Transverse colon (tissue), 4 donors: ENCODE data around the gene FCHSD2.

Experiments
- EP300 ChIP-seq: sonication (generic); formaldehyde crosslinking; IDR thresholded peaks from one replicate; pipeline ENCODE4 v1.6.1; 2017; ENCODE audit warnings: antibody characterized with exemption, low read depth
- POLR2AphosphoS5 ChIP-seq, 3 donors: sonication (generic); formaldehyde crosslinking; IDR thresholded peaks; one replicate each; pipeline ENCODE4 v1.6.1; 2016; ENCODE audit warnings: antibody characterized with exemption in 3 of 3
- TF ChIP-seq, protein P1 (sequence below), 5 experiments: fragments of 200-600 bp in 3 of 5; fragments of 450-650 bp in 2 of 5; sonication (generic) in 3 of 5; IDR thresholded peaks; 1 replicate in 2 of 5; 2 replicates in 3 of 5; pipeline ENCODE4 v1.5.1; 2016 to 2017; ENCODE audit warnings: antibody characterized with exemption in 5 of 5, inconsistent platforms in 3 of 5, mild to moderate bottlenecking in 2 of 5, moderate library complexity in 1 of 5

- TF ChIP-seq, protein P1, sequence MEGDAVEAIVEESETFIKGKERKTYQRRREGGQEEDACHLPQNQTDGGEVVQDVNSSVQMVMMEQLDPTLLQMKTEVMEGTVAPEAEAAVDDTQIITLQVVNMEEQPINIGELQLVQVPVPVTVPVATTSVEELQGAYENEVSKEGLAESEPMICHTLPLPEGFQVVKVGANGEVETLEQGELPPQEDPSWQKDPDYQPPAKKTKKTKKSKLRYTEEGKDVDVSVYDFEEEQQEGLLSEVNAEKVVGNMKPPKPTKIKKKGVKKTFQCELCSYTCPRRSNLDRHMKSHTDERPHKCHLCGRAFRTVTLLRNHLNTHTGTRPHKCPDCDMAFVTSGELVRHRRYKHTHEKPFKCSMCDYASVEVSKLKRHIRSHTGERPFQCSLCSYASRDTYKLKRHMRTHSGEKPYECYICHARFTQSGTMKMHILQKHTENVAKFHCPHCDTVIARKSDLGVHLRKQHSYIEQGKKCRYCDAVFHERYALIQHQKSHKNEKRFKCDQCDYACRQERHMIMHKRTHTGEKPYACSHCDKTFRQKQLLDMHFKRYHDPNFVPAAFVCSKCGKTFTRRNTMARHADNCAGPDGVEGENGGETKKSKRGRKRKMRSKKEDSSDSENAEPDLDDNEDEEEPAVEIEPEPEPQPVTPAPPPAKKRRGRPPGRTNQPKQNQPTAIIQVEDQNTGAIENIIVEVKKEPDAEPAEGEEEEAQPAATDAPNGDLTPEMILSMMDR (IDR thresholded peaks at IDR 0.05): peak; percentile 34 to 62 (median 58)
- TF ChIP-seq EP300 (no peak), POLR2AphosphoS5 (IDR thresholded peaks at IDR 0.05) (no peak)
Measured at GRCh38 chr11:72924568-72925190, 217.4 kb downstream of the FCHSD2 start.
